ENCODE results near the gene LIMA1. TPM values are rescaled to one million over a fixed set of nuclear protein-coding genes. Genes with fewer than 3 reads are reported as not detected.

LIMA1 gene
- total RNA-seq, 1 experiment from 2014 or later = 116 TPM

GRCh38 chr12:50188241-50188781 lies 95.0 kb downstream of the LIMA1 start:
- peak; percentile 31 for DNase-seq
- Histone ChIP-seq H3K9me3 (no peaks in the 10 kb centered on the region), H3K4me3 (no peak overlapping the region)

GRCh38 chr12:50187084-50187900 lies 96.0 kb downstream of the LIMA1 start:
- DNase-seq = peak; percentile 71
- H3K36me3 ChIP-seq = peaks cover 57% of the 10 kb centered on the region
- no peak overlapping the region for H3K4me3 ChIP-seq
- no peaks in the 10 kb centered on the region for H3K27me3 ChIP-seq
- no peaks in the 10 kb centered on the region for H3K9me3 ChIP-seq

More at GRCh38 chr12:50188241-50188781, 95.0 kb downstream of the LIMA1 start:
- H3K27me3 ChIP-seq = no peaks in the 10 kb centered on the region
- H3K36me3 ChIP-seq = peaks cover 58% of the 10 kb centered on the region

- Histone ChIP-seq H3K27me3 (no peaks in the 10 kb centered on the region), H3K4me3 (no peak overlapping the region), H3K9me3 (no peaks in the 10 kb centered on the region), H3K36me3 (peaks cover 56% of the 10 kb centered on the region)
- no peak for DNase-seq
Measured at GRCh38 chr12:50186681-50187080, 96.6 kb downstream of the LIMA1 start.

GRCh38 chr12:50185970-50186663 lies 97.2 kb downstream of the LIMA1 start:
- peaks cover 57% of the 10 kb centered on the region for H3K36me3 ChIP-seq
- H3K27me3 ChIP-seq = no peaks in the 10 kb centered on the region
- no peaks in the 10 kb centered on the region for H3K9me3 ChIP-seq
- peak; percentile 83 for DNase-seq
- no peak overlapping the region for H3K4me3 ChIP-seq

- no peak for DNase-seq
- Histone ChIP-seq H3K9me3 (no peaks in the 10 kb centered on the region), H3K4me3 (no peak overlapping the region), H3K36me3 (peaks cover 57% of the 10 kb centered on the region), H3K27me3 (no peaks in the 10 kb centered on the region)
Measured at GRCh38 chr12:50185301-50185895, 97.9 kb downstream of the LIMA1 start.

- DNase-seq = no peak
- Histone ChIP-seq H3K4me3 (no peak overlapping the region), H3K9me3 (no peaks in the 10 kb centered on the region), H3K27me3 (no peaks in the 10 kb centered on the region), H3K36me3 (peaks cover 55% of the 10 kb centered on the region)
Measured at GRCh38 chr12:50184261-50184660, 99.1 kb downstream of the LIMA1 start.

- Histone ChIP-seq H3K36me3 (peaks cover 51% of the 10 kb centered on the region), H3K27me3 (no peaks in the 10 kb centered on the region), H3K9me3 (no peaks in the 10 kb centered on the region), H3K4me3 (no peak overlapping the region)
- no peak for DNase-seq
Measured at GRCh38 chr12:50182461-50182860, 100.9 kb downstream of the LIMA1 start.

GRCh38 chr12:50181691-50182090 lies 101.6 kb downstream of the LIMA1 start:
- no peaks in the 10 kb centered on the region for H3K27me3 ChIP-seq
- no peaks in the 10 kb centered on the region for H3K9me3 ChIP-seq
- peaks cover 59% of the 10 kb centered on the region for H3K36me3 ChIP-seq
- H3K4me3 ChIP-seq = no peak overlapping the region
- no peak for DNase-seq

GRCh38 chr12:50175716-50176026 lies 107.6 kb downstream of the LIMA1 start:
- H3K36me3 ChIP-seq = peaks cover 40% of the 10 kb centered on the region
- no peaks in the 10 kb centered on the region for H3K27me3 ChIP-seq
- no peak for DNase-seq
- H3K4me3 ChIP-seq = no peak overlapping the region
- no peaks in the 10 kb centered on the region for H3K9me3 ChIP-seq

GRCh38 chr12:50174971-50175715 lies 108.2 kb downstream of the LIMA1 start:
- H3K9me3 ChIP-seq = no peaks in the 10 kb centered on the region
- no peak overlapping the region for H3K4me3 ChIP-seq
- DNase-seq = no peak
- H3K27me3 ChIP-seq = no peaks in the 10 kb centered on the region
- H3K36me3 ChIP-seq = peaks cover 36% of the 10 kb centered on the region

- DNase-seq = peak; percentile 99
- no peaks in the 10 kb centered on the region for H3K27me3 ChIP-seq
- peaks cover 5% of the 10 kb centered on the region; the same call in 1 of the 2 replicates for H3K9me3 ChIP-seq
- H3K4me3 ChIP-seq = peak within 1 kb of the TSS; percentile 82
- no peaks in the 10 kb centered on the region; the same call in 1 of the 2 replicates for H3K36me3 ChIP-seq
Measured at GRCh38 chr12:50167049-50167828, 116.1 kb downstream of the LIMA1 start, which contains the start of gene CERS5. CERS5 (minus strand) TSS chr12:50167369; CDS start chr12:50167297, 72 bp downstream.

GRCh38 chr12:50166799-50167048 lies 116.6 kb downstream of the LIMA1 start:
- no peaks in the 10 kb centered on the region; the same call in 1 of the 2 replicates for H3K36me3 ChIP-seq
- peak overlapping the region; percentile 82 for H3K4me3 ChIP-seq
- DNase-seq = peak; percentile 57
- peaks cover 5% of the 10 kb centered on the region; the same call in 1 of the 2 replicates for H3K9me3 ChIP-seq
- no peaks in the 10 kb centered on the region for H3K27me3 ChIP-seq

GRCh38 chr12:50164963-50165362 lies 118.4 kb downstream of the LIMA1 start:
- H3K9me3 ChIP-seq = peaks cover 5% of the 10 kb centered on the region; the same call in 1 of the 2 replicates
- H3K27me3 ChIP-seq = no peaks in the 10 kb centered on the region
- no peak for DNase-seq
- no peaks in the 10 kb centered on the region; the same call in 1 of the 2 replicates for H3K36me3 ChIP-seq
- no peak overlapping the region for H3K4me3 ChIP-seq

GRCh38 chr12:50162230-50162629 lies 121.1 kb downstream of the LIMA1 start:
- DNase-seq = no peak
- Histone ChIP-seq H3K9me3 (no peaks in the 10 kb centered on the region), H3K36me3 (no peaks in the 10 kb centered on the region; the same call in 1 of the 2 replicates), H3K4me3 (no peak overlapping the region), H3K27me3 (no peaks in the 10 kb centered on the region)

- no peak for DNase-seq
- Histone ChIP-seq H3K27me3 (no peaks in the 10 kb centered on the region), H3K4me3 (no peak overlapping the region), H3K36me3 (no peaks in the 10 kb centered on the region; the same call in 1 of the 2 replicates), H3K9me3 (no peaks in the 10 kb centered on the region)
Measured at GRCh38 chr12:50160643-50161042, 122.7 kb downstream of the LIMA1 start.

- no peak for DNase-seq
- Histone ChIP-seq H3K4me3 (no peak overlapping the region), H3K9me3 (no peaks in the 10 kb centered on the region), H3K27me3 (no peaks in the 10 kb centered on the region), H3K36me3 (no peaks in the 10 kb centered on the region; the same call in 1 of the 2 replicates)
Measured at GRCh38 chr12:50157259-50157658, 126.1 kb downstream of the LIMA1 start.

Measured in MG63 (cell line).